RWPE2 (cell line): ENCODE data around the gene BPIFA2.
A peak's percentile ranks its signal among the peaks of the same experiment; 100 is the strongest.

Experiments
- ATAC-seq: fragments of 200-7000 bp; cut with Tn5 transposase; 3 replicates; pipeline ENCODE4 v1.9.1; 2021; ENCODE audit warnings: low read depth
- DNase-seq: peaks from one replicate; pipeline ENCODE4 v3.0.0-alpha.2; 2020; ENCODE audit warnings: low spot score
- H3K27ac ChIP-seq: fragments of 450-650 bp; 2 replicates; pipeline ENCODE4 v1.5.1; 2017; ENCODE audit warnings: mild to moderate bottlenecking; ENCODE audit not compliant: poor library complexity, severe bottlenecking
- H3K27me3 ChIP-seq: fragments of 250-450 bp; sonication (Bioruptor Pico); 2 replicates; pipeline ENCODE4 v1.5.1; 2021; ENCODE audit warnings: mild to moderate bottlenecking, moderate library complexity; ENCODE audit not compliant: insufficient read depth, poor library complexity, severe bottlenecking
- H3K36me3 ChIP-seq: fragments of 250-450 bp; sonication (Bioruptor Pico); 2 replicates; pipeline ENCODE4 v1.5.1; 2020; ENCODE audit warnings: low read depth, mild to moderate bottlenecking, moderate library complexity
- H3K4me1 ChIP-seq: fragments of 250-450 bp; sonication (Bioruptor Pico); 2 replicates; pipeline ENCODE4 v1.5.1; 2021; ENCODE audit warnings: mild to moderate bottlenecking, moderate library complexity; ENCODE audit not compliant: insufficient read depth, poor library complexity, severe bottlenecking
- H3K4me3 ChIP-seq: fragments of 250-450 bp; sonication (Bioruptor Pico); 2 replicates; pipeline ENCODE4 v1.5.1; 2021; ENCODE audit warnings: mild to moderate bottlenecking, moderate library complexity; ENCODE audit not compliant: severe bottlenecking
- H3K9me3 ChIP-seq: fragments of 250-450 bp; sonication (Bioruptor Pico); 2 replicates; pipeline ENCODE4 v1.5.1; 2021; ENCODE audit warnings: mild to moderate bottlenecking, moderate library complexity; ENCODE audit not compliant: severe bottlenecking
- TF ChIP-seq, protein P1 (sequence below): fragments of 450-650 bp; IDR thresholded peaks from one replicate; pipeline ENCODE4 v1.5.1; 2017; ENCODE audit warnings: mild to moderate bottlenecking, moderate library complexity; ENCODE audit not compliant: poor library complexity, severe bottlenecking

Gene BPIFA2

DNA sequence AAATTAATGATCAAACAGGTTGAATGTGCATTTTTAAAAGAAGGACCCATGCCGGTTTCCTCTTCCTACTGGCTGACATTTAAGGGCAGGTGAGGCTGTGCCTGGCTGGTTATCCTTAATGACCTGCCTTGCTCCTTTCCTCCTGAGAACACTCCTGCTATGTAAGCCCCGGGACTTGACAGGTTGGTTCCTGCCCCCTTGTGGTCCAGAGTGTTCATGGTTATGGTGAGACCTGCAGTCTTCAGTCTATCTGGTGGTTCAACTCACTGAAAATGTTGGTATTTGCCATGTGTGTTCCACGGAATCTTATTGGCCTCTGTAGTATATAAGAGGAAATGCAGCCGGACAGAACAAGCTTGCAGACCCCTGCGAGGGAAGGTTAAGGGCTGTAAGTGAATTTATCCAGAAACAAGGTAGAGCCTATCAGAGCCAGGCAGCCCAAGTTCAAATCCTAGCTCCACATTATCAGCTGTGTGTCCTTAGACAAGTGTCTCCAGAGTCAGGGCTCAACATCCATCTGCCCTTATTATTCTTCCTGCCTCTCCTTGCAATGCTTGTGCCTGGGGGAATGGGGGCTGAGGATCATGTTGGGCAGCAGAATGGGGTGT, 44.0 kb downstream of the BPIFA2 start:
- TF ChIP-seq, protein P1, sequence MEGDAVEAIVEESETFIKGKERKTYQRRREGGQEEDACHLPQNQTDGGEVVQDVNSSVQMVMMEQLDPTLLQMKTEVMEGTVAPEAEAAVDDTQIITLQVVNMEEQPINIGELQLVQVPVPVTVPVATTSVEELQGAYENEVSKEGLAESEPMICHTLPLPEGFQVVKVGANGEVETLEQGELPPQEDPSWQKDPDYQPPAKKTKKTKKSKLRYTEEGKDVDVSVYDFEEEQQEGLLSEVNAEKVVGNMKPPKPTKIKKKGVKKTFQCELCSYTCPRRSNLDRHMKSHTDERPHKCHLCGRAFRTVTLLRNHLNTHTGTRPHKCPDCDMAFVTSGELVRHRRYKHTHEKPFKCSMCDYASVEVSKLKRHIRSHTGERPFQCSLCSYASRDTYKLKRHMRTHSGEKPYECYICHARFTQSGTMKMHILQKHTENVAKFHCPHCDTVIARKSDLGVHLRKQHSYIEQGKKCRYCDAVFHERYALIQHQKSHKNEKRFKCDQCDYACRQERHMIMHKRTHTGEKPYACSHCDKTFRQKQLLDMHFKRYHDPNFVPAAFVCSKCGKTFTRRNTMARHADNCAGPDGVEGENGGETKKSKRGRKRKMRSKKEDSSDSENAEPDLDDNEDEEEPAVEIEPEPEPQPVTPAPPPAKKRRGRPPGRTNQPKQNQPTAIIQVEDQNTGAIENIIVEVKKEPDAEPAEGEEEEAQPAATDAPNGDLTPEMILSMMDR, result peak; percentile 92
- Histone ChIP-seq H3K9me3 (no peaks in the 10 kb centered on the region), H3K4me1 (no peaks in the 10 kb centered on the region), H3K27ac (no peak overlapping the region), H3K27me3 (peaks cover 36% of the 10 kb centered on the region), H3K36me3 (no peaks in the 10 kb centered on the region), H3K4me3 (no peak overlapping the region)
- ATAC-seq, result peak; percentile 92
- DNase-seq, result no peak

DNA sequence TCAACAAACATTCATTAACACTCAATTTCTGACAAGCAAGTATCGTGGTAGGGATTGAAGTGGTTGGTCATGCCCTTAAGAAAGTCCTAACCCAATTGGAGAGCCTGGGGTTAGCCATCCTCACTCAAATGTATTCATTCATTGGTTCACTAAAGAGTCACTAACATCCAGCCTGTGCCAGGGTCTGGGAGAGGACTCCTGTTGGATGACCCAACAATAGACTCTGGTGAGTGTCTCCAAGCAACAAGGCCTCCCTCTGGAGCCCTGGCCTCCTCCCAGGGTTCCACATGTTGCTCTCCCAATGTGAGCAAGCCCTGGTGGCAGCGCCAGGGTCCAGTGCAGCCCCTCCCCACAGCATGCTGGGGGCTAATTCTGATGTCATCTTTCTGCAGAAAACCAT, 49.1 kb downstream of the BPIFA2 start, which contains the start of gene BPIFA3:
Gene BPIFA3 (plus strand): TSS at position 301 of the 400 bp plus-strand sequence. CDS start 185 bp downstream, outside the sequence.
- peaks cover 70% of the 10 kb centered on the region for H3K27me3 ChIP-seq
- DNase-seq, result no peak
- no peaks in the 10 kb centered on the region for H3K9me3 ChIP-seq
- H3K4me3 ChIP-seq, result no peak within 1 kb of the TSS
- H3K27ac ChIP-seq, result no peak within 1 kb of the TSS
- H3K36me3 ChIP-seq, result no peaks in the 10 kb centered on the region
- no peaks in the 10 kb centered on the region for H3K4me1 ChIP-seq
- no peak for ATAC-seq
- TF ChIP-seq, protein P1, result no peak

GRCh38 chr20:33224399-33224798, 56.4 kb downstream of the BPIFA2 start:
- peaks cover 27% of the 10 kb centered on the region for H3K27me3 ChIP-seq
- H3K4me3 ChIP-seq, result no peak overlapping the region
- no peaks in the 10 kb centered on the region for H3K36me3 ChIP-seq
- no peaks in the 10 kb centered on the region for H3K4me1 ChIP-seq
- TF ChIP-seq, protein P1, result no peak
- no peaks in the 10 kb centered on the region for H3K9me3 ChIP-seq
- ATAC-seq (no peak), DNase-seq (no peak)
- no peak overlapping the region for H3K27ac ChIP-seq

GRCh38 chr20:33229843-33230242, 61.9 kb downstream of the BPIFA2 start:
- Histone ChIP-seq H3K9me3 (no peaks in the 10 kb centered on the region), H3K4me1 (no peaks in the 10 kb centered on the region), H3K4me3 (no peak overlapping the region), H3K27me3 (peaks cover 30% of the 10 kb centered on the region), H3K36me3 (no peaks in the 10 kb centered on the region), H3K27ac (no peak overlapping the region)
- TF ChIP-seq, protein P1, result no peak
- ATAC-seq, result no peak
- DNase-seq, result no peak
